H9 (cell line): ENCODE results near the gene SPECC1. TPM values are rescaled to one million over a fixed set of nuclear protein-coding genes. Genes with fewer than 3 reads are reported as not detected.
A peak's percentile ranks its signal among the peaks of the same experiment; 100 is the strongest.

Experiments
- DNase-seq: peaks from one replicate; pipeline ENCODE4 v3.0.0-alpha.2; 2017
- H2AFZ ChIP-seq: one replicate; pipeline ENCODE4 v1.6.1; 2013; ENCODE audit warnings: mild to moderate bottlenecking, low read length, control low read depth, moderate library complexity
- H2AK5ac ChIP-seq: 2 replicates; pipeline ENCODE4 v1.6.1; 2013; ENCODE audit warnings: low read length, control low read depth, mixed read lengths; ENCODE audit not compliant: insufficient read length
- H2BK120ac ChIP-seq: one replicate; pipeline ENCODE4 v1.6.1; 2013; ENCODE audit warnings: low read depth, mild to moderate bottlenecking, low read length, control low read depth, inconsistent platforms; ENCODE audit not compliant: poor library complexity, severe bottlenecking
- H2BK12ac ChIP-seq: 2 replicates; pipeline ENCODE4 v1.6.1; 2013; ENCODE audit warnings: low read length, control low read depth, mixed read lengths, low read depth; ENCODE audit not compliant: insufficient read length
- H2BK15ac ChIP-seq: 2 replicates; pipeline ENCODE4 v1.6.1; 2013; ENCODE audit warnings: low read depth, low read length, control low read depth
- H2BK20ac ChIP-seq: one replicate; pipeline ENCODE4 v1.6.1; 2013; ENCODE audit warnings: low read depth, mild to moderate bottlenecking, low read length, control low read depth, inconsistent platforms; ENCODE audit not compliant: poor library complexity, severe bottlenecking
- H2BK5ac ChIP-seq: 2 replicates; pipeline ENCODE4 v1.6.1; 2013; ENCODE audit warnings: low read length, control low read depth, mixed read lengths; ENCODE audit not compliant: insufficient read length
- H3K14ac ChIP-seq: 2 replicates; pipeline ENCODE4 v1.6.1; 2013; ENCODE audit warnings: low read length, control low read depth; ENCODE audit not compliant: insufficient read depth
- H3K18ac ChIP-seq: 2 replicates; pipeline ENCODE4 v1.6.1; 2013; ENCODE audit warnings: low read depth, mild to moderate bottlenecking, mixed read lengths, low read length, control low read depth; ENCODE audit not compliant: insufficient read length
- H3K23ac ChIP-seq: 2 replicates; pipeline ENCODE4 v1.6.1; 2013; ENCODE audit warnings: low read length, control low read depth, mixed read lengths, low read depth; ENCODE audit not compliant: insufficient read length
- H3K23me2 ChIP-seq: 2 replicates; pipeline ENCODE4 v1.6.1; 2013; ENCODE audit warnings: low read depth, mild to moderate bottlenecking, mixed read lengths, low read length, control low read depth; ENCODE audit not compliant: insufficient read length, poor library complexity, severe bottlenecking
- H3K27ac ChIP-seq: 2 replicates; pipeline ENCODE4 v1.5.1; 2013; ENCODE audit warnings: low read length, control low read depth, mixed read lengths, low read depth; ENCODE audit not compliant: insufficient read length
- H3K27me3 ChIP-seq: 2 replicates; pipeline ENCODE4 v1.6.1; 2013; ENCODE audit warnings: low read length, control low read depth, inconsistent platforms; ENCODE audit not compliant: insufficient read depth
- H3K4ac ChIP-seq: 2 replicates; pipeline ENCODE4 v1.6.1; 2013; ENCODE audit warnings: low read depth, mild to moderate bottlenecking, control low read depth, inconsistent platforms, low read length, moderate library complexity
- H3K4me1 ChIP-seq: 2 replicates; pipeline ENCODE4 v1.6.1; 2013; ENCODE audit warnings: low read length, control low read depth, inconsistent platforms; ENCODE audit not compliant: insufficient read depth
- H3K4me2 ChIP-seq: 2 replicates; pipeline ENCODE4 v1.6.1; 2013; ENCODE audit warnings: low read length, control low read depth, mixed read lengths; ENCODE audit not compliant: insufficient read length, insufficient read depth
- H3K56ac ChIP-seq: 2 replicates; pipeline ENCODE4 v1.6.1; 2013; ENCODE audit warnings: low read depth, mild to moderate bottlenecking, mixed read lengths, low read length, control low read depth; ENCODE audit not compliant: insufficient read length
- H3K79me1 ChIP-seq: 2 replicates; pipeline ENCODE4 v1.6.1; 2013; ENCODE audit warnings: low read depth, mild to moderate bottlenecking, moderate library complexity, low read length, control low read depth, inconsistent platforms; ENCODE audit not compliant: insufficient read depth, poor library complexity, severe bottlenecking
- H3K79me2 ChIP-seq: 2 replicates; pipeline ENCODE4 v1.6.1; 2013; ENCODE audit warnings: low read length, control low read depth, inconsistent platforms; ENCODE audit not compliant: insufficient read depth
- H3K9ac ChIP-seq: 2 replicates; pipeline ENCODE4 v1.6.1; 2013; ENCODE audit warnings: low read length, control low read depth, mixed read lengths; ENCODE audit not compliant: insufficient read length; ENCODE audit errors: extremely low read depth
- H3K9me3 ChIP-seq: one replicate; pipeline ENCODE4 v1.6.1; 2013; ENCODE audit warnings: low read depth, low read length, inconsistent platforms; ENCODE audit not compliant: control insufficient read depth
- H3T11ph ChIP-seq: one replicate; pipeline ENCODE4 v1.6.1; 2013; ENCODE audit warnings: mild to moderate bottlenecking, low read length, control low read depth, inconsistent platforms
- H4K20me1 ChIP-seq: one replicate; pipeline ENCODE4 v1.6.1; 2013; ENCODE audit not compliant: control insufficient read depth, insufficient read length, insufficient read depth
- H4K5ac ChIP-seq: 2 replicates; pipeline ENCODE4 v1.6.1; 2013; ENCODE audit warnings: low read depth, mild to moderate bottlenecking, mixed read lengths, low read length, control low read depth; ENCODE audit not compliant: insufficient read length
- H4K8ac ChIP-seq: replicated peaks from 2 replicates; pipeline ENCODE4 v1.6.1; 2013; ENCODE audit warnings: low read length, control low read depth, mixed read lengths, low read depth; ENCODE audit not compliant: insufficient read length
- H4K91ac ChIP-seq: 2 replicates; pipeline ENCODE4 v1.6.1; 2013; ENCODE audit warnings: low read depth, mild to moderate bottlenecking, moderate library complexity, mixed read lengths, low read length, control low read depth; ENCODE audit not compliant: insufficient read length
- H3K27ac Mint-ChIP-seq, 3 experiments: 2 replicates in 2 of 3; 3 replicates in 1 of 3; pipeline ENCODE4 v1.8.0; 2020 to 2021; ENCODE audit warnings: mixed read lengths in 3 of 3, mild to moderate bottlenecking in 1 of 3, moderate library complexity in 1 of 3
- H3K27me3 Mint-ChIP-seq: 2 replicates; pipeline ENCODE4 v1.8.0; 2021; ENCODE audit warnings: low read depth, mild to moderate bottlenecking, moderate library complexity, mixed read lengths
- H3K36me3 Mint-ChIP-seq, 3 experiments: 2 replicates in 2 of 3; 3 replicates in 1 of 3; pipeline ENCODE4 v1.8.0; 2020 to 2021; ENCODE audit warnings: low read depth in 3 of 3, mixed read lengths in 3 of 3; ENCODE audit not compliant: insufficient read depth in 1 of 3
- H3K4me1 Mint-ChIP-seq, 2 experiments: 2 replicates each; pipeline ENCODE4 v1.8.0; 2020; ENCODE audit warnings: mixed read lengths in 2 of 2
- H3K4me3 Mint-ChIP-seq, 2 experiments: 2 replicates in 1 of 2; 3 replicates in 1 of 2; pipeline ENCODE4 v1.8.0; 2020 to 2021; ENCODE audit warnings: mild to moderate bottlenecking in 2 of 2, mixed read lengths in 2 of 2, moderate library complexity in 1 of 2
- H3K9me3 Mint-ChIP-seq, 2 experiments: 2 replicates in 1 of 2; 3 replicates in 1 of 2; pipeline ENCODE4 v1.8.0; 2020; ENCODE audit warnings: mild to moderate bottlenecking in 2 of 2, mixed read lengths in 2 of 2, moderate library complexity in 1 of 2
- WGBS: extraction: QIAGEN DNeasy Blood & Tissue Kit; methylation state at CpG from one replicate; pipeline ENCODE4 v1.1.7; 2013; ENCODE audit warnings: missing lambda C conversion rate, low lambda C conversion rate, mixed read lengths; ENCODE audit not compliant: insufficient read length; ENCODE audit errors: extremely low coverage; 5-methylcytosine and 5-hydroxymethylcytosine counted together
- total RNA-seq: library from RNA; stranded (reverse); gene quantifications from 2 replicates; pipeline ENCODE4 v1.2.1, GENCODE V29; 2021
- TF ChIP-seq, protein P1 (sequence below): fragments of 200-600 bp; sonication (generic); conservative IDR thresholded peaks from 3 replicates; pipeline ENCODE4 v1.8.0; 2021; ENCODE audit warnings: antibody characterized with exemption, mild to moderate bottlenecking

SPECC1 gene
- total RNA-seq, 1 experiment from 2014 or later = 65.7 TPM

DNA sequence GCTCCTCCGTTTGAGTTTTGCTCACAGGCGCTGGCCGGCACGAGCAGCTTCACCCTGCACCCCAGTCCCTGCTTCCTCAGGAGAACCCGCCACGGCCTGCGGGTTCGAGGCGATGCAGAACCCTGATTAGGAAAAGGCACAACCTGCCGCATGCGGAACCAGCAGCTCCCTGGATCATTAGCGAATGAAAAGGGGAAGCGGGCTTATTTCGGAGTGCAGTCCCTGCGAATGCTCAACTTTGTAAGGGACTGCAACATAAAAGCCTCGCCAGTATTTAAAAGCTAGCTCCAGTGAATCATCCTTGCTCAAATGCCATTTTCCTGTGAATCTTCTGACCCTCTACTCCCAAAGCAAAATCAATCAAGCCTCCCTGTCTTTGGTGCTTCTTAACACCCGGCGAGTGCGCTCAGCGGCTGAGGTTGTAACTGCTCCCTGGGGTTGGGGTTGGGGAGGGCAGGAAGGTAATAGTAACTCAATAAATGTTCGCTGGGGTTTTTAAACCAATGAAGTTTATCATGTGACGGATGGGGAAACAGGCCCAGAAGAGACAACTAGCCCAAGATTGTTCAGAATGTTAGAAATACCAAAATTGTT lies 30.9 kb upstream of the SPECC1 start:
- H3K79me2 ChIP-seq = peaks cover 31% of the 10 kb centered on the region

More for the DNA sequence above, 30.9 kb upstream of the SPECC1 start:
- Histone ChIP-seq H3K79me1 (peaks cover 8% of the 10 kb centered on the region), H2BK5ac (no peak overlapping the region), H3K9me3 (no peaks in the 10 kb centered on the region), H2BK15ac (no peak overlapping the region), H2BK20ac (no peak overlapping the region), H2AFZ (no peak overlapping the region), H3K14ac (peak overlapping the region; percentile 88; the same call in 1 of the 2 replicates), H4K5ac (no peak overlapping the region), H4K8ac (no peak overlapping the region), H2BK12ac (no peak overlapping the region), H4K91ac (no peak overlapping the region), H3K27ac (peak overlapping the region; percentile 54), H3K4ac (no peak overlapping the region), H3K27me3 (no peaks in the 10 kb centered on the region), H3K23ac (no peak overlapping the region), H3K4me2 (peak overlapping the region; percentile 52), H2BK120ac (no peak overlapping the region), H3K23me2 (no peaks in the 10 kb centered on the region), H3T11ph (no peak overlapping the region), H2AK5ac (no peak overlapping the region), H3K56ac (no peak overlapping the region), H3K4me1 (no peaks in the 10 kb centered on the region), H4K20me1 (no peaks in the 10 kb centered on the region), H3K9ac (peak overlapping the region; percentile 73), H3K18ac (peak overlapping the region; percentile 86)
- H3K36me3 Mint-ChIP-seq = peaks cover 13 to 32% (median 23%) of the 10 kb centered on the region in 3 experiments
- WGBS = no CpG with 5 or more reads among the region's 22 CpGs
- peaks cover 24 to 27% of the 10 kb centered on the region in 2 experiments for H3K4me1 Mint-ChIP-seq
- DNase-seq = peak; percentile 73
- peak overlapping the region; percentile 97 to 99 (median 98) for H3K27ac Mint-ChIP-seq
- peaks cover 5% of the 10 kb centered on the region for H3K27me3 Mint-ChIP-seq
- TF ChIP-seq, protein P1, sequence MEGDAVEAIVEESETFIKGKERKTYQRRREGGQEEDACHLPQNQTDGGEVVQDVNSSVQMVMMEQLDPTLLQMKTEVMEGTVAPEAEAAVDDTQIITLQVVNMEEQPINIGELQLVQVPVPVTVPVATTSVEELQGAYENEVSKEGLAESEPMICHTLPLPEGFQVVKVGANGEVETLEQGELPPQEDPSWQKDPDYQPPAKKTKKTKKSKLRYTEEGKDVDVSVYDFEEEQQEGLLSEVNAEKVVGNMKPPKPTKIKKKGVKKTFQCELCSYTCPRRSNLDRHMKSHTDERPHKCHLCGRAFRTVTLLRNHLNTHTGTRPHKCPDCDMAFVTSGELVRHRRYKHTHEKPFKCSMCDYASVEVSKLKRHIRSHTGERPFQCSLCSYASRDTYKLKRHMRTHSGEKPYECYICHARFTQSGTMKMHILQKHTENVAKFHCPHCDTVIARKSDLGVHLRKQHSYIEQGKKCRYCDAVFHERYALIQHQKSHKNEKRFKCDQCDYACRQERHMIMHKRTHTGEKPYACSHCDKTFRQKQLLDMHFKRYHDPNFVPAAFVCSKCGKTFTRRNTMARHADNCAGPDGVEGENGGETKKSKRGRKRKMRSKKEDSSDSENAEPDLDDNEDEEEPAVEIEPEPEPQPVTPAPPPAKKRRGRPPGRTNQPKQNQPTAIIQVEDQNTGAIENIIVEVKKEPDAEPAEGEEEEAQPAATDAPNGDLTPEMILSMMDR = no peak
- peaks cover 8% of the 10 kb centered on the region in 2 experiments for H3K9me3 Mint-ChIP-seq
- H3K4me3 Mint-ChIP-seq = peak overlapping the region; percentile 91 to 95
